ENCODE results near the gene PATJ.

PATJ gene

GRCh38 chr1:62003777-62004176 is 261.5 kb downstream of the PATJ start:
- Histone ChIP-seq H3K27ac (replicated peaks) (no peak overlapping the region), H3K27me3 (ENCODE audit: insufficient read depth, poor library complexity, severe bottlenecking) (no peaks in the 10 kb centered on the region), H3K4me3 (replicated peaks; ENCODE audit: insufficient read depth, low read length) (no peak overlapping the region)
- no peak for TF ChIP-seq REST (IDR thresholded peaks at IDR 0.05; ENCODE audit: insufficient replicate concordance, low read depth)
- TF ChIP-seq SPI1 (IDR thresholded peaks at IDR 0.05; ENCODE audit: borderline replicate concordance, low read depth), result no peak
- TF ChIP-seq GABPA (IDR thresholded peaks at IDR 0.05; ENCODE audit: low read depth), result no peak
- DNase-seq (ENCODE audit: low read depth in 1 of 2, low spot score in 1 of 2), result no peak

GRCh38 chr1:62006690-62007089 is 264.4 kb downstream of the PATJ start:
- Histone ChIP-seq H3K27me3 (ENCODE audit: insufficient read depth, poor library complexity, severe bottlenecking) (no peaks in the 10 kb centered on the region), H3K27ac (replicated peaks) (no peak overlapping the region), H3K4me3 (replicated peaks; ENCODE audit: insufficient read depth, low read length) (no peak overlapping the region)
- TF ChIP-seq REST (IDR thresholded peaks at IDR 0.05; ENCODE audit: insufficient replicate concordance, low read depth), result no peak
- TF ChIP-seq SPI1 (IDR thresholded peaks at IDR 0.05; ENCODE audit: borderline replicate concordance, low read depth), result no peak
- TF ChIP-seq GABPA (IDR thresholded peaks at IDR 0.05; ENCODE audit: low read depth), result no peak
- no peak for TF ChIP-seq CTCF (IDR thresholded peaks at IDR 0.05; ENCODE audit: insufficient read depth, low read length)
- no peak for TF ChIP-seq POLR2AphosphoS5 (IDR thresholded peaks at IDR 0.05; ENCODE audit: low read depth)
- no peak for DNase-seq (ENCODE audit: low read depth in 1 of 2, low spot score in 1 of 2)

- no peak overlapping the region for H3K4me3 ChIP-seq (replicated peaks; ENCODE audit: insufficient read depth, low read length)
- no peaks in the 10 kb centered on the region for H3K27me3 ChIP-seq (ENCODE audit: insufficient read depth, poor library complexity, severe bottlenecking)
- DNase-seq (ENCODE audit: low read depth in 1 of 2, low spot score in 1 of 2), result no peak
- TF ChIP-seq CTCF (IDR thresholded peaks at IDR 0.05; ENCODE audit: insufficient read depth, low read length) (no peak), GABPA (IDR thresholded peaks at IDR 0.05; ENCODE audit: low read depth) (no peak), POLR2AphosphoS5 (IDR thresholded peaks at IDR 0.05; ENCODE audit: low read depth) (no peak), REST (IDR thresholded peaks at IDR 0.05; ENCODE audit: insufficient replicate concordance, low read depth) (no peak), SPI1 (IDR thresholded peaks at IDR 0.05; ENCODE audit: borderline replicate concordance, low read depth) (no peak)
- H3K27ac ChIP-seq (replicated peaks), result no peak overlapping the region
Observed at GRCh38 chr1:62011006-62011405, 268.7 kb downstream of the PATJ start.

- no peak for DNase-seq (ENCODE audit: low read depth in 1 of 2, low spot score in 1 of 2)
- TF ChIP-seq CTCF (IDR thresholded peaks at IDR 0.05; ENCODE audit: insufficient read depth, low read length) (no peak), REST (IDR thresholded peaks at IDR 0.05; ENCODE audit: insufficient replicate concordance, low read depth) (no peak), GABPA (IDR thresholded peaks at IDR 0.05; ENCODE audit: low read depth) (no peak), SPI1 (IDR thresholded peaks at IDR 0.05; ENCODE audit: borderline replicate concordance, low read depth) (no peak), POLR2AphosphoS5 (IDR thresholded peaks at IDR 0.05; ENCODE audit: low read depth) (no peak)
- Histone ChIP-seq H3K4me3 (replicated peaks; ENCODE audit: insufficient read depth, low read length) (no peak overlapping the region), H3K27me3 (ENCODE audit: insufficient read depth, poor library complexity, severe bottlenecking) (no peaks in the 10 kb centered on the region), H3K27ac (replicated peaks) (no peak overlapping the region)
Observed at GRCh38 chr1:62012095-62012494, 269.8 kb downstream of the PATJ start.

All from HL-60 (cell line).